DMS79 (cell line): ENCODE measurements around the gene ZSCAN20.

Experiments
- DNase-seq: peaks from one replicate; lab custom pipeline; 2025; lab: John Stamatoyannopoulos, UW

The ZSCAN20 gene

DNA sequence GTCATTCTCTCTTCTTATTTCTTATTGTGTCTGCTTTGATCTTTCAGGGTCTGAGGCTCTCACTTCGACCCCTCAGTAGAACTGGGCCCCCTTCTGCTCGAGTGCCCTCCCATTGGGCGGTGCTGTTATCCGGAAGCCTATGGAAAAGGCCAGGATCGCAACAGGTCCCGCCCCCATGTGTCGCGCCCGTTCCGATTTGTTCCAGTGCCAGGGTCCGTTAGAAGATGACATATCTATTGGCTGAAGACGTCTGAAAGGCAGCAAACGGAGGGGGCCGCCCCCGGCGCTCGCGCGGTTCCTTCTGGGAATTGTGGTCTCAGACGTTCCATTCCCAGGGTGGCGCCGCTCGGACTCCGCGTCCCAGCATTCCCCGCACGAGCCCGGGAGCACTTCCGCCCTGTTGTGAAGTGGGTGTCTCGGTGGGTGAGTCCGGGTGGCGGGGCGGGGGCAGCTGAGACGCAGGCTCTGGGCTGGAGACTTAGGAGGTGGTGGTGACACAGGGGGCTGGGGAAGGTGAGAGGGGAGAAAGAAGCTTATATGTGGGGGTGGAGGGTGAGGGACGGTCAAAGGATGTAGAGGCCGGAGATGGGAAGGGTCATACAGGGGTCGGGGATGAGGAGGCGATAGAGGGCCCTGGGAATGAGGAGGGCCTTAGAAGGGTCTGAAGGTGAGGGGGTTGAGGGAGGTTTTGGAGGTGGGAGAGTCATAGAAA lies at the start of gene ZSCAN20:
TSS of gene ZSCAN20 (plus strand) at position 377 of the 712 bp plus-strand sequence. CDS start 6,644 bp downstream, outside the sequence.
- DNase-seq: peak; percentile 99

DNA sequence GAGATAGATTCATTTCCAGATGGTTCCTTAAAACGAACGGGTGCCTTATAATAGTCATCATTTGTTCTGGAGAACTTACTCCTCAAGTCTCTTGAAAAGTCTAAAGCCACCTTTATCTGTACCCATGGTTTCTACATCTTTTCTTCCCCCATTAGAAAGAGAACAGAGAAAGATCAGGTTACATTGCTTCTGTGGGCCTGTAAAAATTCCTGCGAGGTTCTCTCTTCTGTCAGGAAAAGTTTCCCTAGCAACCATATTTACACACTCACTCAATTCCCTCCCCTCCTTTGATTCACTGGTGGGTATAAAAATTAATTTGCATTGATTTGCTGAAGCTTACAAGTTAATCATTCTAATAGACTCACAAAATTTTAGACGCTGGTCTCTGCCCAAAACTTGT lies 48.2 kb upstream of the ZSCAN20 start:
- no peak for DNase-seq

DNA sequence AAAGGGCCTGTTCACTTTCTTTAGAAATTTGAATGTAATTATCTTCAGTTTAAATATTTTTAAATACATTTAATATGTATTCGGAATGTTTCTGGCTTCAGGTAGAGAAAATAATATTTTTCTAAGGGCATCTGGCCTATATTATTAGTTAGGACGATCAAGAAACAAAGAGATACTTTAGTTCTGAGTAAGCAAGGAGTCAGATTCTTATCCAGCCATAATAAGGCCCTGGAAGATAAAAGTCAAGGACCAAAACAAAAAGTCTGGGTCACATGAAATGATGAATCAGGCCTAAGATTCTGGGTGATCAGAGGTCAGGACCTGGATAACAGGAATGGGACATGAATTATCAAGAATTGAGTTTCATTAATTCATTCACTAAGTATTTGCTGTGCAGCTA lies 47.8 kb upstream of the ZSCAN20 start:
- DNase-seq: no peak

DNA sequence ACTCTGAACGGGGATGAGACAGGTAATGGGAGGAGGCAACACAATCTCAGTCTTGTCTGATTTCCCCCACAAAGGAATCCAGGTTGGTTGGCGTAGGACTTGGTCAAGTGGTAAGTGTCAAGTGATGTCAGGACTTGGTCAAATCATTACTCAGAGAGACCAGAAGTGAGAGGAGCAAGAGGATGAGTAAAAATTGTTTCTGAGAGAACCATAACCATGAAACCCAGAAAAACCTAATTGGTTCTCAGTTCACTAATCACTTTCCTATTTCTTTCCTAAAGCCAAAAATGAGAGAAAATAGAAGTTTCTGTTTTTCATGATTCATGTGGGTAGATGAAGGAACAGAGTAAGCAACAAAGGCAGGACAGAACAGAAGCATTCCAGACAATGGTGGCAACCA lies 46.5 kb upstream of the ZSCAN20 start:
- no peak for DNase-seq

DNA sequence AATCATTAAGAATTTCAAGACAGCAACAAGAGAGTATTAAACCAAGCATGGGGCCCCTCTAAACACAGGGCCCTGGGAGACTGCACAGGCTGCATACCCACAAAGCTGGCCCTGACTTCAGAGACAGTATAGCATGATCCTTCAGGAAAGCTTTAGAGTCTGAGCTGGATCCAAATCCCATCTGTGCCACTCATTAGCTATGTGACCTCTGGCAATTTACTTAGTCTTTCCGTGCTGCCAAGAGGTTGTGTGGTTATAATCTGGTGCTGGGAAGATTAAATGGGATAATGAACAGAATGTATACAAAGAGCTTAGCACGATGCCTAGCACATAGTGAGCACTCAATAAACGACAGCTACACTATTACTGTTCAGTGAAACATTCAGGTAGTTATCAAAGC lies 45.5 kb upstream of the ZSCAN20 start:
- DNase-seq: no peak

DNA sequence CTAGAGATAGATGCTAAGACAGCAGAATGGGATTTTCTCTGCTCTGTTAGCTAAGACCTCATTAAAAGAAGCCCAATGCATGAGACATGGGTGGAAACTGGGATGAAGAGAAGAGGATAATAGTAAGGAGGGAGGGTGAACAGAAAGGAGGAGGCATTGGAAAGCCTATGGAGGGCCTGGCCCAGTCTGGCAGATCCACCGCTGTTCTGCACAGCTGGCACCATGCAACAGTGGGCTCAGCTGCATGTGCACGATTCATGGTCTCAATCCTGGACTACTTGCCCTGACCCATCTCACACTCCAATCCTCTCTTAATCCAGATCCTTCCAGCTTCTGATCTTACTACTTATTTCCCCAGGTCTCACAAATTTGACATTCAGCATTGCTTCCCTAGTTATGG lies 43.8 kb upstream of the ZSCAN20 start:
- no peak for DNase-seq

DNA sequence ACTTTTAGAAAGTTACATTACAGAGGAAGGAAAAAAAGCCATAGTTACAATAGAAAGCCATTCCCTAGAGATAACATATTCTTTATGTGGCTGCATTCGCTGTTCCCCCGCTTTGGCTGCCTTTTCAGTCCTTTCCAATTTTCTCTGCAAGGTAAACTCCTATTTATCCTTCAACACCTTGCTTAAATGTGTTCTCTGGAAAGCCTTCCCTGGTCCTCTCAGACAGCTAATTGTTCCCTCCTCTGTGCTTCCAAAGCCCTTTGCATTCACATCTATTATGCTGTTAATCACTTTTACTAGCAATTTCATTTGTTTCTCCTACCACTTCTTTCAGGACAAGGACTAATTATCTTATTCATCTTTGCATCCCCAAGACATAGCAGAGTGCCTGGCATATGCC lies 43.1 kb upstream of the ZSCAN20 start:
- DNase-seq: no peak

DNA sequence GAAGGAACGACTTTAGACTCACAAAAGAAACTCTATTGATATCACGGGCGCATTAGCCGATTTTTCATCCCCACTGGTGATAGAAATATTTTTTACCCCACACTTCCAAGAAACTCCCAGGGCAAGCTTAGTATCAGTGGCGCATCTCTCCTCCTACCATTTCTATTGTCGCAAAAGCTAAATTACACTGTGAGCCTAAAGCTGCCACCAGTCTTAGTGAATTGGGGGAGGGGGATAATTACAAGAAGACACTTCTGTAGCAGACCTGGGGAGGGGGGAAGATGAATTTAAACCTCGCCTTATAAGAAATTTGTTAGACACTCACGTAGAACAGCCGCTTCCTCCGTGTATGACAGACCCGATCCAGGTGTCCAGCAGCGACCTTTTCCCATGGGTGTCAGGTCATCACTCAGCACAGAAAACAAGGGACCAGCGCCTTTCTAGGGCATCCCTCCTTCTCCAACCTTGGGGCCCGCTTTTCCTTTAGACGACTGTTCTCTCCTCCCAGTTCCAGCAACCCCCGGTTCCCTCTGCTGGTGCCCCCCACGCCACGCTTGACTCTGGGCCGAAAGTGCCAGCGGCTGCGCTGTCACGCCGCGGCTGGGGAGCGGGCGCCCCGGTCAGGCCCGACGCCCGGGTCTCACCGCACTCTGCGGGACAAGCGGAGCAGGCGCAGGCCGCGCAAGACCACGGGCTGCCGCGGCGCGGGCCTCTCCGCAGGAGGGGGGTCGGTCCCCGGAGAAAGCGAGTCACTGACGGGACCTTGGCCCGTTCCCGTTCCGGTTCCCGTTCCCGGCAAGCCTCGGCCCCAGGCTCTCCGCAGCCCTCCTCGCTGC lies 42.4 kb upstream of the ZSCAN20 start:
- no peak for DNase-seq

DNA sequence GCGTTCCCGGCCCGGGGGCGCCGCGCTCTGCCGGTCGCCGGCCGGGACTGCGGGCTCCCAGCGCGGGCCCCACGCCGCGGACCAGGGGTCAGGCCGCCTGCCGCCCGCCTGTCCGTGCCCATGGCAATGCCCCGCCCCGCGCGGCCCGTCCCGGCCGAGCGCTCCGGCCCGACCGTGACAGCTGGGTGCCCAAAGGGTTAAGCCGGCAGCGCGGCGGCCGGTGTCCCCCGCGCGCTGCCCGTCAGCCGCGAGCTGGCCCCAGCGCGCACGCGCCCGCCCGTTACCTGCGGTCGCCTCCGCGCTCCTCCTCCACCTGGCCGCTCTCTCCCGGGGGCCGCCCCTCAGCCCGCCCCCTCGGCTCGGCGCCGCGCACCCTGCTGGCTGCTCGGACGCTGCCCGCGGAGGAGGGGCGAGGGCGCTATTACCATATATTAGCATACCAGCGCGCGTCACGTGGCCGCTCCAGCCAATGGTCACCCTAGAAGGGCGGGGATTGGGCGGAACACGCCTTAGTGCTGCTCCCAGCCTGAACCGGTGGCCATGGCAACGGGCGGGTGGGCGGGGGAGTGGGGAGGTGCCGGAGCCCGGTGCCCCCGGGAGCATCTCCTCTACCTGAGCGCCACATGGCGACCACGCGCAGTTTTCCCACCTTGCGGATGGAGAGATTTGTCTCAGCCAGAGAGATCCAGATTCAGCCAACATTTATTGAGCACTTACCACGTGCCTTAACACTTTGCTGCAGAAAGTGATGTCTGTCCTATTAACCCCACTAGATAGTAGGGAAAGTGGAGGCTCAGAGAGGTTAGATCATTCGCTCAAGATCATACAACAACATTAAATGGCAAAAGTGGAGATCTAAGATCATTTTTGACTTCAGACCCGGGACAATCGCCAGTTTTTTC lies 41.5 kb upstream of the ZSCAN20 start, which contains the start of gene PHC2:
TSS of gene PHC2 (minus strand) at position 404 of the 902 bp plus-strand sequence. CDS start 55,556 bp downstream, outside the sequence.
- peak; percentile 97 for DNase-seq

DNA sequence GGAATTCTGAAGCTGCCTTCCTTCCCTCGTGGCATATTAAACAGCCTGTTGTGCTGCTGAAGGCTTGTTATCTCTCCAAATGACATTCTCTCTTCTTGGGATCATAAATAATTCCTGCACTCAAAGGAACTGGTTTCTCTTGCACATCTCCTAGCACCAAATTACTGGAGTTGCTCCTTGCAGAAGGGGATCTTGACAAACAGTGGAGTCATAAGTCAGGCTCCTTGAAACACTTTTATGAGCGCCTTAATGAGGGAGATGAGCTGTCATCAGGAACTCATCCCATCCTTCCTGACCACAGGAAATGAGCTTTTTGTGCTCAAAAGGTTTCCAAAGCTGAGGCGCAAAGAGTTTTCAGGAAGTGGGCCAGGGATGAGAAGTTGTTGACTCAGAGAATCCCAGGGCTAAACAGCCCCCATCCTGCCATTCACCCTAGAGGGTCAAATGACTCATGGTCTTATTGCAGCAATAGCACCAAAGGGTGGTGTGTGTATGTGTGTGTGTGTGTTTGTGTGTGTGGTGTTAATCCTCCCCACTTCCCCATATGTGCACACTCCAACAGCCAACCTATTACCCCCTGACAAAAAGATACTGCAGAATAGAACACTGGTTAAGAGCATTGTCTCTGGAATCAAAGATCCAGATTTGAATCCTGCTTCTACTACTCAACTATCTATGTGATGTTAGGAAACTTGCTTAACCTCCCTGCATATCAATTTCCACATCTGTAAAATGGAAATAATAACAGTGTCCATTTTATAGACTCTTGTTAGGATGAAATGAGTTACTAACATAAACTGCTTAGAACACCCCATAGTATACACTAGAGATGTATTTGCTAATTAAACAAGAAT lies 38.7 kb upstream of the ZSCAN20 start:
- DNase-seq: no peak

DNA sequence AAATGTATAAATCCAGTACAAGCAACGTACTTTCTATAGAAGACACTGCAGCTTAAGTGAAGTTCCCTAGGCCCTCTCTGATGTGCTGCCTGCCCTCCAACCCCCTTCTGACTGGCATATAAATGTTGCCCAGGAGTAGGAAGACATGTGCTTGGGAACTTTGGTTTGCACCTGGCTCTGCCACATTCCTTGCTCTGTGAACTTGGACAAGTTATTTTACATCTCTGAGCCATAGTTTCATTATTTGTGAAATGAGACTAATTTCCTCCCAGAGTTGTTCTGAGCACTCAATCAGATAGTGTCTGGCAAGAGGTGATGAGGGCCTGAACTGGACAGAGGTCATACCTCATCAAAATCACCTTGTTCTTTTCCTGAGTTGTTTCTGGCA lies 38.1 kb upstream of the ZSCAN20 start:
- DNase-seq: no peak

DNA sequence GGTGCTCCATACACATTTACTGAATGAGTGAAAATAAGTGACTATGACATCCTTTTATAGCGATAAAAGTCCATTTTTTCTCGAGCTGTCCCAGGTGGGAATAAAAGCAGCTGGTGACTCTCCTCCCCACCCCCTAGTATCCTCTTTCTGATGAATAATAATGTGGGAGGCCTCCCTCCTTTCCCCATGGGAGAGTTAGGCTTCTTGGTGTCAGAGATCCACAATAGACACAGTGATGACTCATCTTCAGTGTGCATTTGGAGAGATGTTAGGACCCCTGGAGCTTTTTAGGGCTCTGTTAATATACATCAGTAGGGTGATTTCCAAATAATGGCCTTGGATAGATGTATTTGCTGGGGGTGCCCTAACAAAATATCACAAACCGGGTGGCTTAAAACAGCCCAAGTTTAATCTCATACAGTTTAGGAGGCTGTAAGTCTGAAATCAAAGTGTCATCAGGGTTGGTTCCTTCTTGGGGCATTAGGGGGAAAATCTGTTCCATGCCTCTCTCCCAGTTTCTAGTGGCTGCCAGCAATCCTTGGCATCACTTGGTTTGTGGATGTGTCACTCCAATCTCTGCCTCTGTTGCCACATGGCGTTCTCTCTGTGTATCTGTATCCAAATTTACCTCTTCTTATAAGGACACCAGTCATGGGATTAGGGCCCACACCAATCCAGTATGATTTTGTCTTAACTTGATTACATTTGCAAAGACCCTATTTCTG lies 37.2 kb upstream of the ZSCAN20 start:
- no peak for DNase-seq

DNA sequence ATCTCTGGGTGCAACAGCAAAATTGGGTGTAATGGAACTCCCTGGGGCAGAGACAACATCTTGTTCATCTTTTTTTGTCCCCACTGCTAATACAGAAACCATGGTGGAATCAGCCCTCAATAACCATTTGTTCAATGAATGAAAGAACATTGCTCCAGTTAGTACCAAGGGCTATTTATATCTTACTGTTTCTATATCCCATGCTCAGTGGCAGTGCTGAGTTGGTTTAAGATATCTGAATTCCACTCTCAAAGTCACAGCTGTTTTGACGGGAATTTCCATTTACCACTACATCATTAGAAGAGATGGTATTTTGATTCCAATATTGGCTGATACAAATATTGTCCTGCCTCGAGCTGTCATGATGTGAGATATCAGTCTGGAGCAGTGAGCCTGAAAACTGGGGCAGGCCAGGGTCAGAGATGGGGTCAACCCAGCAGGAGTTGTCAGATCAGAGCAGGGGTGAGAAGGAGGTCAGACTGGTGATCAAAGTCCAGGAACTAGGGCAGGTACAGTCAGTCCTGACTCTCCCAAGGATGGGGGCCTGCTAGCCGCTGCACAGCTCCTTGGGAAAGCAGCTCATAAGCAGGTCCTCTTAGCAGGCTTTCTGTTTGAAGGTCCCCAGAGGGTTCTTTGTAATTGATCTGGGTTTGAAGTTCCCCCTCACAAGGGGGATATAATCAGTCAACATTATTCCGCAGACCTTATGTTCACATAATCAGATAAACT lies 35.7 kb upstream of the ZSCAN20 start:
- DNase-seq: no peak

DNA sequence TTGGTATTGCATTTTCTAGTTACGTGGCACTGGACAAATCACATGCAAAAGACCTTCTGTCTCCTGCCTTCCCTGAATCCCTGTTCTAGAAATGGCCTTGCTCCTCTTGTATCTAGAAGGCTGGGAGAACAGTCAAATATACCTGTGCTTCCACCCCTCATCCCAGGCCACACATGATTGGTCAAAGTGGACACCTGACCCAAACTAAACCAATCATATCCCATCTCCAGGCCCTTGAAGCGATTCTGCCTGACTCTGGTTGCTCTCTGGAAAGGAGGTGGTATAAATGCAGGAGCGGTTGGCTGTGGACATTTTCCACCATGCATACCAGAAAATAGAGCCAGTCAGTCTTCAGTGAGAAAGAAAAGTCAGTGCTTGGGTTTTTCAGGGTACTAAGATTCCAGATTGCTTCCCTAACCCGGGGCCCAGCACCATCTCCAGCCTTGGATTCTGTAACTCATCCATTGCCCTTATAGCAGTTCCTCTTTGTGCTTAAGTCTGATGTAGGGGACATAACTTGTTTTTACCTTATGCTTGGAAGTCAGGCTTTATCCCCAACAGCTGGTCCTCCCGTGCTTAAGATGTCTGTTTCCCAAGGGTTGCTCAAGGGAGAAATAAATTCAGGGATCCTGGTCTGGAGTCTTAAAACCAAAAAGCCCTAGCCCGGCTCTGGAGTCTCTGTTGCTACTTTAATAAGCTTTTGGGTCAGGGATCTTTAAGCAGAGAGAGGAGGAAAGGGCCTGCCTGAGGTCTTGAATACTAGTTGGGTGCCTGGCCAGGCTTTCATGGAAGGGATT lies 33.9 kb upstream of the ZSCAN20 start:
- no peak for DNase-seq

DNA sequence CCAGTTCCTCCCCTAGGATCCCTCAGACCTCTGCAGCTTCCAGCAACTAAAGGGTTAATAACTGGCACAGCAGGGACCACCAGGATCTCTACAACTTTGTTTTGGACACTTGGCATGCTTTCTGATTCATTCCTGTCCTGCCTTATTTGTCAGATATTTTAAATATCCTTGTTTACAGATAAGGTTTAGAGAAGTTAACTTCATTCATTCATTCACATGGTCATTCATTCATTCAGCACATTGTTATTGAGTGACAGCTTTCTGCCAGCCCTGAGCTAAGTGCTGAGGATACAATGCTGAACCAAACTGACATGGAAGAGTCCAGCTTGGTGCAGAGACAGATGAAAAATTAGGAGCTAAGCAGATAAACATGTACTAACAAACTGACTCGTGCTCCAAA lies 32.8 kb upstream of the ZSCAN20 start:
- DNase-seq: no peak

DNA sequence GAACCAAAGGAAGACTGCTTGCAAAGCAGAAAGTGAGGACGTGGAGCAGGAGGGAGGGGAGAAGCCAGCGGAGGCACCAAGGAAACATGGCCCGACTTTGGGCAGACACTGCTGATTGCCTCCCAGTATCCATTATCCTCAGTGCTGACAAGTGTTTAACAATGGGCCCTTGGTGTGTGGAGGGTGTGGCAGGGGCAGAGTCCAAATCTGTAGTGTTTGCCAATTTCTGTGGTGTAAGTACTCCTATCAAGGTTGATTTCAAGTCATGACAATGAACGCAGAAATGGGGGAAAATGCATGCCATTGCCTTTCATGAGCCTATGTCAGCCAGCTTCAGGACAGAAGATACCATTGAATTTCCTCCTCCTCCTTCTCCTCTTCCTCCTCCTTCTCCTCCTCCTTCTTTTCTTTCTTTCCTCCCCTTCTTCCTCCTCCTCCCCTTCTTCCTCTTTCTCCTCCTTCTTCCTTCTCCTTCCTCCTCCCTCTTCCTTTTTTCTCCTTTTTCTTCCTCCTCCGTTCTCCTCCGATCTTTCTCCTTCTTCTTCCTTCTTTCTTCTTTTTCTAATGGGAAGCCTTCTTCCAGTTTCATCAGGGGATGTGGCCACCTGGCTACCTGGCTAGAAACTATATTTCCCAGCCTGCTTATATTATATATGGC lies 31.2 kb upstream of the ZSCAN20 start:
- DNase-seq: no peak

DNA sequence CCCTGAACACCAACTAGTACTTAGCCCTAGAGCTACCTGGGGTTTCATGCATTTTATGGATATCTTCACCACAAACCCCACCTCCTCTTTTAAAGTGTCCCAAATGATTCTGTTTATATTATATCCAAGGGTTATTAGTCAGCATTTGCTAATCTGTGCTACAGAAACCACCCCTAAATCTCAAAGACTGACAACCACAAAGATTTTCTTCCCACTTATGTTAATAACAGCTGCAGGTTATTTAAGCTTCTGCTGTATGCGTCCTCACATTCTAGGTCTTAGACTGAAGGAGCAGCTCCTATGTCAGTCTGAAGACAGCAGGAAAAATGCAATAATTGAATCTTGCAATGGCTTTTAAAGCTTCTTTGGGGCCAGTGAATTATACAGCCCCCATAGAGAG lies 30.3 kb upstream of the ZSCAN20 start:
- DNase-seq: no peak

DNA sequence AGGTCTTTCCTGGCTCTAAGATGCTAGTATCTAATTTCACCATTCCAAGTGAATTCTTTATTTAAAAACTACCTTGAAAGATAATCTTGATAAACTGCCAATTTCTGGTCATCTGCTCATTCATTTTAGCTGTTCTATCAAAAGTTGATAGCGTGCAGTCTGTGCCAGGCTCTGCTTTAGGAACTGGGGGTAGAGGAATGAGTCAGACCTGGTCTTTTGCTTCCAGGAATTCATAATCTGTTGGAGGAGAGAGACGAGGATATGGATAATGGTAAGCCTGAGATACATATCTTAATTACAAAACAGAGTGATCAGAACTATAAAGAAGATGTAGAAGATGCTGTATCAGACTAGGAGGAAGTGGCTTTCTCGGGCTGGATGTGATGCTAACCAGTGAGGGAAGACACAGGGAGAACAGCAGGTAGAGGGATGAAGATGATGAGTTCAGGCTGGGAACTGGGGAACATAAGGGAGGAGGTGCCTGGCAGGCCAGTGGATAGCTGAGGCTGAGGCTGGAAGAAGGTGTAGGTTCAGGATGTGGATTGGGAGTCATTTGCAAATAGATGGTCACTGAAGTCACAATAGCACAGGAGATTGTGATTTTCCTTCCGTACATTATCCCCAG lies 29.3 kb upstream of the ZSCAN20 start:
- DNase-seq: no peak
